Stimulated activated CD4-positive, alpha-beta T cell treated with anti-CD3 and anti-CD28 coated beads, TNF-alpha, amount 100 ng/mL, for 48 hours (primary cell): ENCODE results near the gene CSTF1.

Experiments used
- DNase-seq, 3 donors: peaks; one replicate each; pipeline ENCODE4 v3.0.0-alpha.2; 2020; ENCODE audit warnings: low read depth in 3 of 3

The CSTF1 gene

DNA sequence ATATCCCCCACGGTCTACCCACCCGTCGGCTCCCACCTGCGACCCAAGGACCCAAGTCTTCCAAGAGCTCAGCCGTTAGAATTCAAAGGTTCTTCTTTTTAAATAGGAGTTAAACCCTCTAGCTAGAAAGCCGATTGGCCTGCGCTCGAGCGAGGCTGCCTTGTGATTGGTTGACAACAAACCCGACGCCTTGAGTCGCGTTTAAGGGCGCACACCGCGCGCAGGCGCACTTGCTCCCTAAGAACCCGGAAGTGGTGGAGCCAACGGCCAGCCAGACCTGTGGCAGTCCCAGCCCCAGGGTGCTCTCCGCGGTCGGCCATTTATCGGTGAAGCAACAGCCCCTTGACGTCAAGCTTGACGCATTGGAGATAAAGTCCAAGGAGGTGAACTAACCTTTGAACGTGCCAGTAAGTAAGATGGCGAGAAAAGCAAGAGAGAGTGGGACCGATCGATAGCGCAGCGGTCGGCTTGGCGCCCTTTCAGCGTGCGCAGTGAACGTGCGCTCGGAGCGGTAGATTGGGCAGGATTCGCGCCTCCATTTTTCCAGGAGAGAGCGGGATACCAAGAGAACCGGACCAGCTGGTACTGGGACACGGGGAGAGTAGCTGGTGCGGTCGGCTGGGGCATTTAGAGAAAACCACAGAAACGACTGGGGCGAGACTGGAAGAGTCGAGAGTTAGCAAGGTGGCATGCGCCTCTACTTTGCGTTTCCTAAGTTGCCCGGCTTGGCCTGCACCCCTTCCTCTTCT is at the start of gene CSTF1, which contains the start of gene AURKA:
Gene CSTF1, plus strand, starts transcription at position 514 of the 749 bp plus-strand sequence. CDS start 2,908 bp downstream, outside the sequence.
Gene AURKA, minus strand, starts transcription at position 84 of the 749 bp plus-strand sequence. CDS start 4,018 bp downstream, outside the sequence.
- peak; percentile 96 to 99 (median 99) for DNase-seq

DNA sequence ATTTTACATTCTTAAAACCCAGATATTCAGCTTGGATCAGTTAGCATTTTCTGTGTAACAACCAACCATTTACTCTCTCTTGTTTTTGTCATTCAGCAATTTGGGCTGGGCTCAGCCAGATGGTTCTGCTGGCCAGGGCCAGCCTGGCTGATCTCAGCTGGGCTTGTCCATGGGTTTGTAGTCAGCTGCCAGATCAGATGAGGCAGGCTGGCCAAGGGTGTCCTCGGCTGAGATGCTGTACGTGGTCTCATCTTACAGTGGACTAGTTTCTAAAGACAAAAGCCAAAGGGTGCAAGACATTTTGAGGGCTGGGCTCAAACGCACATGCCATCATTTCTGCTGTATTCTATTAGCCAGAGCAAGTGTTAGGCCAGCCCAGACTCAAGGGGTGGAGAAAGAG is 49.7 kb upstream of the CSTF1 start:
- DNase-seq = no peak

GRCh38 chr20:56343861-56344381 is 48.5 kb upstream of the CSTF1 start:
- peak; percentile 13 to 36 (median 28) for DNase-seq

- DNase-seq = no peak
Measured at GRCh38 chr20:56345911-56346310, 46.5 kb upstream of the CSTF1 start.

GRCh38 chr20:56347628-56348304 is 44.7 kb upstream of the CSTF1 start:
- DNase-seq = no peak

DNA sequence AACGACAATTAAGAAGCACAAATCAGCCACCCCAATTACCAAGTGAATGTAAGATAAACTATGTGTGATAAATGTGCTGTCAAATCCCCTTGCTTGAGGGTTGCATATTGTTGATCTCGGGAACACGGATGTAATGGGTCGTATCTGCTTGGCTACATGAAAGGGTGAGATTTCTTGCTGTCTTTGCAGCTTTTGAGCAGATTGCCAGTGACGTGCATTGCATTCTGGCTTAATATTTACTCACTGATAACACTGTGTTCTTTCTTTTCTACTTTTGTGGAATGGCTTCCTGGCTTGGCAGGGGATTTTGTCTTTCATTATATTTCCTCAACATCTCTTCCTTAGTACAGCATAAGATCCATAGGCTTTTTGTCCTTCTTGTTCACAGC is 44.1 kb upstream of the CSTF1 start:
- DNase-seq = no peak

GRCh38 chr20:56348746-56349145 is 43.7 kb upstream of the CSTF1 start:
- DNase-seq = no peak

- DNase-seq = no peak
Measured at GRCh38 chr20:56350842-56351241, 41.6 kb upstream of the CSTF1 start.

- no peak for DNase-seq
Measured at GRCh38 chr20:56352345-56353055, 39.9 kb upstream of the CSTF1 start.

DNA sequence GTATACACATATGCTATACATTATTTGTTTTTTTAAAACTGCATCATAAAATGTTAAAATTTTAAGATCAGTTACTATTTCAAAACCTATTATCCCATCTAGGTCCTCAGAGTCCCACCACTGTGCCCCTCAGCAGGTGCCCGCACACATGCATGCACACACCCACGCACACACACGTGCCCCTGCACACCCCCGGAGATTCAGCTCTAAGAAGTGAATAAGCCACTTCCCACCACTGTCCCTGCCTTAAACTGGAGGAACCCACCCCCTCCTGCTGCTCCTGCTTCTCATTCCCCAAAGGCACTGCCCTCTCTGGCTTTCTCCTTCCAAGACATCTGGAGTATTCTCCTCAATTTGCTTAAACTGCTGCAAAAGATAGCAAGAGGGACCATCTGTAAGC is 39.1 kb upstream of the CSTF1 start:
- DNase-seq = no peak

- DNase-seq = no peak
Measured at GRCh38 chr20:56358070-56358469, 34.4 kb upstream of the CSTF1 start.

DNA sequence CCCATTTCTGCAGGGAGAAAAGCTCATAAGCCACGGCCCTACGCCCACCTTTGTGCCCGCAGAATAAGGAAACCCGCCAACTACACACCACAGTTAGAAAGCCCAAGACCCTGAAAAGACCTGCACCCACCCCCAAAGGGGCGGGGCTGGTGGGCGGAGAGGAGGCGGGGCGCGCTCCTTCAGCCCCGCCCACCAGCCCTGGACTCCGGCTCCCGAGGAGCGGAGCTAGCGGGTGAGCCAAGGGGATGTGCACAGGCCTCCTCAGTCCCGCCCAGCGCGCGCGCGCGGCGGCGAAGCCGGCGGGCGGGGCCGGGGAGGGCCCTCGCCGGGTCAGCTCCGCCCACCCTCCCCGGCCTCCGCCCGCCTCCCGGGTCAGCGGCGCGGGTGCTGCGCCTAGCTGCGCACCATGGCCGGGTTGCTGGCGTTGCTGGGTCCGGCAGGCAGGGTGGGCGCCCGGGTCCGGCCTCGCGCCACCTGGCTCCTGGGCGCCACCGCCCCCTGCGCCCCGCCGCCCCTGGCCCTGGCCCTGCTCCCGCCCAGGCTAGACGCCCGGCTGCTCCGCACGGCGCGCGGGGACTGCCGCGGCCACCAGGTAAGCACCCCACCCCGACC is 33.7 kb upstream of the CSTF1 start, which contains the start of gene FAM210B:
Gene FAM210B, plus strand, starts transcription at position 375 of the 612 bp plus-strand sequence. Its CDS starts 32 bp downstream, at position 407.
- peak; percentile 66 to 77 (median 74) for DNase-seq

DNA sequence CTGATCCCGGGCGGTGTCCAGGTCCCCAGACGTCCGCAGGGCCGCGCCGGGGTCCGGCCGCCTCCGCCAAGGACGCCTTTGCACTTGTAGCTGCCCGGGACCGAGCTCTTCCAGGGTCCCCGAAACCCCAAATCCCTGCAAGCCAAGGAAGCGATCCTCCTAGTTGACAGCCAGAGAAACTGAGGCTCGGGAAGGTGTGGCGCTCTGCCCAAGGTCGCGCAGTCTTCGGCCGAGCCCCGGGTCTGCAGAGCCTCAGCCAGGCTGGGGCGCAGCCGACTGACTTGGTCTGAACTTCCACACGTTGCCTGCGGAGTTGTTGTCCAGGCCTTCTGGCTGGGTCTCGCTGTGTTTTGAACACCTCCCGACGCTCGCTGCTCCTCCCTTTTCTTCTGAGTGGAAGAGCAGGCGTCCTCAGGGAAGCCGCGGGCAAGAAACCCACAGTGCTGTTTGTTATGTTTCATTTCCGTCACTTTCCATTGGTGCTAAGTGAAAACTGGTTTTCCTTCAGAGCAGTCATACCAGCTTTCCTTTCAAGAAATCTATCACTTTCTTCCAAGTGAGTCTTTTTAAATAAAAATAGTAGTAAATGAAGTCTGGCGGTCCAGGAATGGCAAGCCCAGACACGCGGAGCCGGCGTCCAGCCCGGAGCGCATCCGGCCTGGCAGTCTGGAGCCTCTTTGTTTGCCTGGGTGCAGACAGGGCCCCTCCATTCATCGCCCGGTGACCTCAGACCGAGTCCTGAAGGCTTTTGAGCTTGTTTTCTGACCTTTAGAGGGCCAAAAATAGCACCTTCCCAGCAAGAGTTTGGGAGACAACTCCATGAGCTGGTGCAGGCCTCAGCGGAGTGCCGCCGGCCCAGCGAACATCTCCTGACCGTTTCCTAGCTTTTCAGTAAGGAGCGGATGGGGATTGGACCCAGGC is 33.0 kb upstream of the CSTF1 start:
- peak in 1 of 3 donors; percentile 17 for DNase-seq

- DNase-seq = no peak
Measured at GRCh38 chr20:56360133-56360907, 32.1 kb upstream of the CSTF1 start.

- DNase-seq = no peak
Measured at GRCh38 chr20:56360908-56361205, 31.6 kb upstream of the CSTF1 start.

- DNase-seq = no peak
Measured at GRCh38 chr20:56361900-56362299, 30.5 kb upstream of the CSTF1 start.

- no peak for DNase-seq
Measured at GRCh38 chr20:56362833-56363413, 29.5 kb upstream of the CSTF1 start.

DNA sequence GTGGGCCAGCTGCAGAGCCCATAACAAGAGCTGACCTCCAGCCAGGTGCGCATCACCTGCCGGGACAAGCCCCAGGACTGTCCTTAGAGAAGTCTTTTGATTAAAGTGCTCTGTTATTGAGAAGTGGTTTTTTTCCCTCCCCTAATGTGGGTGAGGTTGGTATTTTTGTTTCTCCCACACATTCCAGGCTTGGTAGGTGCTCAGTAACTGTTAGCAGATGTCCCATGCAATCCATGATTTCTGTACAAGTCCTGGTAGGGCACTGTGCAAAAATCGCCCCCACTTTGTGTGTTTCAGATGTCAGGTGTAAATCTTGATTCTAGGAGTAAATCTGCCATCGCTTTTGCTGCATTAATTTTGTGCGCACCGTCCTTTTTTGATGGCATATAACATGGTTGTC is 29.0 kb upstream of the CSTF1 start:
- no peak for DNase-seq

DNA sequence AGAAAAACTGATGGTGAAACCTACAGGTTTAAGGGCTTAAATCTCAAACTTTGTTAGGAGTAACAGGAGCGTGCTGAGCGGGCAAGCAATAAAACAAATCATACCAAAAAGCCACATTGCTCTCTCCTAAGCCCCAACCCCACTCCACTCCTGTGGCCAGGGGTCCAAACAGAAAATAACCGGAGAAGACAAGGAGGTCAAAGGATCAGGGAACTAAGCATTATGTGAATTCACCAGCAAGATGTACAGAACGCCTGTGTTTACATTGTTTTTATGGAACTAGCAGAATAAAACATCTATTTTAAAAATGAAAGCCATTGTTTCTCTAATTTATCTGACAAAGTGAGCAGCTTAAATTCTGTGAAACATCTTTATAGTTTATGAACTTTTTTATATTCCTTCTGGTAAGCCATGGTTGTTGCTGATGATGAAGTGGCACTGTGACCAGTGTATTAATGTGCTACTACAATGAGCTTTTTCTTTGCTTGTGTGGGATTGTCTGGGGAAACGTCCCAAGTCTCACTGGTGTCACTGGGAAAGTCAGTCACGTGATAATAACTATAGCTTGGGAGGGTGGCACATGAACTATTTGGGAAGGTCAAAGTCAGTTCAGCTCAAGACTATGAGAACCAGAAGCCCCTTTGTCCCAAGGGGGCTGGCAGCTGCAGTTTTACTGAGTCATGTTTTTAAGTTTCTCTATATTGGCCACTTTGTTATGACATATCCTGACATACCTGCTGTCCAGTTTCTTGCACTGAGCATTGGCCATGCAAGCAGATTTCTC is 23.9 kb upstream of the CSTF1 start:
- DNase-seq = no peak
